Superior temporal gyrus (tissue), 1 donor: ENCODE data around the gene ECHS1.

Experiments used
- DNase-seq: peaks from one replicate; pipeline ENCODE4 v3.0.0-alpha.2; 2016; ENCODE audit errors: extremely low spot score

Gene ECHS1

GRCh38 chr10:133341983-133342382 lies 31.2 kb downstream of the ECHS1 start:
- no peak for DNase-seq

- DNase-seq, result no peak
Measured at GRCh38 chr10:133339708-133340380, 33.3 kb downstream of the ECHS1 start.

GRCh38 chr10:133338080-133339071 lies 34.8 kb downstream of the ECHS1 start:
- DNase-seq, result no peak

- no peak for DNase-seq
Measured at GRCh38 chr10:133337370-133337725, 35.8 kb downstream of the ECHS1 start.

- no peak for DNase-seq
Measured at GRCh38 chr10:133336577-133337369, 36.4 kb downstream of the ECHS1 start, which contains the start of gene CALY. Gene CALY, minus strand, starts transcription at chr10:133336896. Its CDS starts 7,907 bp downstream, at chr10:133328989.

GRCh38 chr10:133336118-133336576 lies 37.0 kb downstream of the ECHS1 start:
- DNase-seq, result no peak

GRCh38 chr10:133335246-133336117 lies 37.7 kb downstream of the ECHS1 start:
- DNase-seq, result peak; percentile 47

GRCh38 chr10:133334503-133335245 lies 38.5 kb downstream of the ECHS1 start:
- DNase-seq, result no peak

GRCh38 chr10:133332936-133333699 lies 40.0 kb downstream of the ECHS1 start:
- DNase-seq, result no peak

GRCh38 chr10:133329491-133330202 lies 43.5 kb downstream of the ECHS1 start:
- peak; percentile 96 for DNase-seq

- no peak for DNase-seq
Measured at GRCh38 chr10:133328358-133329343, 44.5 kb downstream of the ECHS1 start.

- DNase-seq, result no peak
Measured at GRCh38 chr10:133327651-133328357, 45.4 kb downstream of the ECHS1 start.

- DNase-seq, result no peak
Measured at GRCh38 chr10:133326745-133327650, 46.2 kb downstream of the ECHS1 start.

- DNase-seq, result no peak
Measured at GRCh38 chr10:133326223-133326551, 47.0 kb downstream of the ECHS1 start.

- DNase-seq, result no peak
Measured at GRCh38 chr10:133325440-133326222, 47.5 kb downstream of the ECHS1 start.
